ENCODE measurements around the gene ARID5A.

Gene ARID5A

GRCh38 chr2:96528006-96528699, 8.4 kb upstream of the ARID5A start:
- peak; percentile 89 for DNase-seq

DNA sequence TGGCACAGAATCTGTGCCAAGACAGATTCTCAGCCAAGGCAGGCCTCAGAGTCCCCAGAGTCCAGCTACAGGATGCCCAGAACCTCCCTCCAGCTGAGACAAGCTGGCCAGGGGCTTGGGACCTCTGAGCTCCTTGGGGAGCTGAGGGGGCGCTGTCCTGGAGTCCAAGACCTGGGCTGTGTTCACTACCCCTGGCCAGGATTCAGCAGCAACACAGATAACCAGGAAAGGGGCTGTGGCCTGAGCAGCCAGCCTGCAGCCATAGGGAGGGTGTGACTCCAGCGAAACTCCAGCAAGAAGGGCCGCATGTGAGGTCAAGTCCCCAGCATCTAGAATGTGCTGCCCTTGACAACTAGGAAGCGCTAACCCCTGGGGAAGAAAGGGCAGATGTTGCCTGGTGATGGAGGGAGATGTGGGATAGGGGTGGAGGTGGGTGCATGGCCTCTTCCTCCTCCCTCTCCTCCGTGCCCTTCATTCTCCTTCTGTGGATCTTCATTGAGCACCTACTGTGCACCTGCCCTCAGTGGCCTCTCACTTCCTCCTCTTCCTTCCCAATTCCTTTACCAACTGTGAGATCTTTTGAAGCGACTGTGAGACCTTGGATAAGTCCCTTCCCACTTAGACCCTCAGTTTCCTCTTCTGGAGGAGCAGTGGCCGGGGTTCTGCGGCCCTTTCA, 7.7 kb upstream of the ARID5A start:
- DNase-seq, result no peak

DNA sequence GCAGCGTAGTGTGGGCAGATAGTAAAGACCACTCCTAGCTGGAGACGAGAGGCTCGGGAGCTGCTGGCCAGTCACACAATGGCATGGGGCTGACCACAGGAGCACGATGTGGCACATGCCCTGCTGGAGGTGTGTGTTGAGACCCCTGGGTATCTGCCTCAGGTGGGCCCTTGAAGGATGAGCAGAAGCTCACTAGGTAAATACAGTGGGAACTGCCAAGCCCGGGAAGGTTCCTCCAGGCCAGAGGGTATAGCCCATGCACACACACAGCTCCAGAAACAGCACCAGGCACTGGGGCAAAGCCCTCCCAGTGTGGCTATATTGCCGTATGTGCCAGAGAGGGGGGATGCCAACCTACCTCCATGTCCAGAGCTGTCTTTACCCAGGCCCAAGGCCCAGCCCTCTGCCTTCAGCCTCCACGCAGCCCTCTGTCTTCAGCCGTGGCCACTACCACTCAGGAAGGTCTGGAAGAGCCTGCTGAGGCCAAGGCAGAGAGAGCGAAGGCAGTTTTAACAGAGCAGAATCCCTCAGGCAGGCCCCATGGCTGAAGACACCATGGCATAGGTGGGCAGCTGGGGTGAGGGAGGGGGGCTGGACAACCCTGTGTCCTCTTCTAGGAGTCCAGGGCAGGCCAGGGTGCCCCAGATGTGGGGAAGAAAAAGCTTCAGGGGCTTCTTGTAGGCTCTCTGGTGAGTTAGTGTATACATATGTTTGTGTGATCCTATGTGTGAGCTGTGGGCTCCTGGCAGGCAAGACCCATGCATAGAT, 7.0 kb upstream of the ARID5A start:
- no peak for DNase-seq

- no peak for DNase-seq
These were observed 6.5 kb upstream of the ARID5A start for GRCh38 chr2:96530144-96530430.

DNA sequence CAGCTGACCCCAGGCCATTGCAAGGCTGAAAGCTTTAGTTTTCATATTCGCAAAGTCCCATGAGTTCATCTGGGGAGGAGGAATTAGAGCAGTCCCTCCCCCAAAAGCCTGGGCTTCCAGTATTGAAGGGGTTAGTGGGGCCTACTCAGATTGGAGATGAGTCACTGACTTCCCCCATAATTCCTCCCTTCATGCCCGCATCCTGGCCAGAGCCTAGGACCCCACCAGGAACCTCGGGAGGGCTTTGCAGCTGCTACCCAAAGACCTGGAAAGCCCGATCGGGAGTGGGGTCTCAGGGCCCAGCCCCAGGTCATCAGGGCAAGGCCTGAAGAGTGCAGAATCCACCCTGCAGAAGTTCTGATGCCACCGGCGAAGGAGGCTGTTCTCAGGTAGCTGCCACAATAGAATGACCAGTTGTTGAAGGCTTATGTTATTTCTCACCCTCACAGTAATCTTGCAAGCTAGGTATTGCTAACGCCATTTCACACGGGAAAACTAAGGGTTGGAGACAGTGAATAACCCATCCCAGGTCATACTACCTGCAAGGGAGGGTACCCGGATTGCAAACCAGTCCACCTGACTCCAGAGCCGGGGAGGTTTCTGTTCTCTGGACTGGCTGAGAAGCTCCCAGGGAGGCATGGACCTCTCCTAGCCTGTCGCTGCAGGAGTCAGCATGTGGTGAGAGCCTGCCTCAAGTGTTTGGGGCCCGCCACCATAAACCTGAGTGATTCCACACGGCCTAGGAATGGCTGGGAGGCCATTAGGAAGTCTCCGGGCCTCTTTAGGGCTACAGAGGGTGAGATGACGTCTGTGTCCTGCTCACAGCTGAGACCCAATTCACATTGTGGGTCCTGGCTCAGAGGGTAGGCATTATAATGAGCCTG, 5.8 kb upstream of the ARID5A start:
- DNase-seq, result no peak

DNA sequence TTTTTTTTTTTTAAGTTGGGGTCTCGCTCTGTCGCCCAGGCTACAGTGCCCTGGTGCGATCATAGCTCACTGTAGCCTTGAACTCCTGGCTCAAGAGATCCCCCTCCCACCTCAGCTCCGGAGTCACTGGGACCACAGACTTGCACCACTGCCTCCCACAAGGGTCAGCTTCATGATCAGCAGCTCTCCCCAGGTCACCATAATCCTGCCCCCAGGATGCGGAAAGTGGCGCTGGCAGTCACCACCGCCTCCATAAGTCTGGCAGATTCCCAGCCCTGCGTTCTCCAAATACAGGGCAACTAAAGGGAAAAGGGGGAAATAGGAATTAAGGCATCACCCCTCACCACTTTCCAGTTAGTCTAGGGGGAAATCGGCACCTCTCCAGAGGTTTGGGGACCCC, 5.2 kb upstream of the ARID5A start:
- no peak for DNase-seq

DNA sequence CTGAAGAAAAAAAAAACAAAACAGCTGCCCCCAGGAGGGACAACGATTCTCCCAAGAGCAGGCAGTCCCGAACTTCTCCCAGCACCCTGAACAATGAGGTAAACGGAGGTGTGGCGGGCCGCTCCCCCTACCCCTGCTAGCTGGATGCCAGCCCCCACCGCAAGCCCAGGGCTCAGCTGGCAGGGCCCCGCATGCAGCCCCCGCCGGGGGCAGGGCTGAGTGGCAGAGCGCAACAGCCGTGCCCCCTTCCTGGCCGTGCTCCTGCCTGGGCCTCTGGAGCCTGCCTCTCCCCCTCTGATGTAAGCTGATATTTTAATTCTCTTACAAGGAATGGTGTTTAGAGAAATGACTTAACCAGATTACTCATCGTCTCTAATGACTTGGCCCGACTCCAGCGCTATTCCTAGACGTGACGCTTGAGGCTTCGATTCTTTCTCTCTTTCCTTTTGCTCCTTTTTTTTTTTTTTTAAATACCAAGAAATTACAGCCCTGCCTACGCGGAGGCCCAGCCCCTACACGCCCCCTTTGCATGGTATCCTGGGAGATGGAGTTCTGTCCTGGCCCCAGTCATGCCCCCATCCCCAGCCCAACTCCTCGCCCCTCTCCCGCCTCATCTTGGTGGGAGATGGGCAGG, 4.6 kb upstream of the ARID5A start:
- peak; percentile 91 for DNase-seq

DNA sequence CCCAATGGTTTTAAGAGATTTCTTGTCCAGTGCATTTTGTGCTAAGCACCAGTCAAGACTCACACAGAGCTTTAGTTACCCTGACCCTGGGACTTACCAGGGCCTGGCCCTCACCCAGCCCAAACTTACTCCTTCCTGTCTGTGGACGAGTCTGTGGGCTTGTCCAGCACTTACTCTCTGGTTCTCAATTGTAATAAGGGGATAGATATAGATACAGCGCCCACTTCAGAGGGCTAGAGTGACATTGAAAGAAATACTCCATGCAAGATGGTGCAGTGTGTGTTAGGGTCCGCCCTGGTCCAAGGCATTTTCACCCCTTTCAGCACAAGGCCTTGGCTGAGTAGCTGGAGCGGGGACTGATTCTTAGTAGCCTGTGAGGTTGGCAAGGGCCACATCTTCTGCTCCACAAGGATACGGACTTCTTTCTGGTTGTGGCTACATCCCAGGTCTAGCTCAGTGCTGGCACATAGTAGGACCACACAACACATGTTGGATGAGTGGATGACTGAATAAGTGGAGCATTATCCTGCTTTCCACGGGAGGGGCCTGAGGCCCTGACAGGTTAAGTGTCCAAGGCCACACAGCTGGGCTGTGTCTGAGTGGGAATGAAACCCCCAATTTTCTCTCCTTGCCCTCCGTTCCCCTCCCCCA, 3.8 kb upstream of the ARID5A start:
- no peak for DNase-seq

GRCh38 chr2:96533292-96534073, 3.1 kb upstream of the ARID5A start:
- no peak for DNase-seq

DNA sequence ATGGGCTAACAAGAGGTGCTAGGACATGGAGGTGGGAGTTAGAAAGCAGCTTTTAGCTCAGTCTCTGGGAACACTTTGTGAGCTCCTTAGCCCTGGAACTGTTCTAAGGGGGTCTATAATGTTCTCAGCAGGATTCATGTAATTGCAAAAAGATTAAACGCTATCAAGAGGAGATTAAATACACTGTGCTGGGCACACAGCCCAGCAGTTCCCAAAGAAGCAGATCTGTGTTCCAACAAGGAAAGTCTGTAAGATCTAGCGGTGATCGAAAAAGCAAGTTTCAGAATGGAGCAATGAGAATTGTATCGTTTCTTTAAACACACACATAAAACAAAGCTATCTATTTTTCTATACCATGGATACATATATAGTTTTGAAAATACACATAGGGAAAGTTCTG, 2.4 kb upstream of the ARID5A start:
- DNase-seq, result no peak

- no peak for DNase-seq
These were observed 1.8 kb upstream of the ARID5A start for GRCh38 chr2:96534701-96535181.

DNA sequence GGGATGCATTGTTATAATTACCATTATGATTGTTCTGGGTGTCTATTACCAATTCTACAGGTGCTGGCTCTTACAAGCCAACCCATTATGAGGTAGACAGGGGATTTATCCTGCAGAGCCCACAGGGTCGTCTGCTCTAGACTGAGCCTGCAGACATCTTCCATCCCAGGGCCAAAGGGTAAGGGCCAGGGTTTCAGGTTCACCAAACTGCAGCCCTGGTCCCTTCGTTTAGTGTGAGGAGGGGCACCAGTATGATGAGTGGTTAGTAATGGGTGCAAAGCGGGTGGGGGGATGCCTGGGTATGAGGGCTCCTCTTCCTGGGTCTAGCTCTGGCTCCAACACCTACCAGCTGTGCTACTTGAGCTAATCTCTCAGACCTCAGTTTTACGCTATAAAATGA, 1.2 kb upstream of the ARID5A start:
- no peak for DNase-seq

GRCh38 chr2:96537066-96537733, 648 bp downstream of the ARID5A start:
- DNase-seq, result peak; percentile 85

DNA sequence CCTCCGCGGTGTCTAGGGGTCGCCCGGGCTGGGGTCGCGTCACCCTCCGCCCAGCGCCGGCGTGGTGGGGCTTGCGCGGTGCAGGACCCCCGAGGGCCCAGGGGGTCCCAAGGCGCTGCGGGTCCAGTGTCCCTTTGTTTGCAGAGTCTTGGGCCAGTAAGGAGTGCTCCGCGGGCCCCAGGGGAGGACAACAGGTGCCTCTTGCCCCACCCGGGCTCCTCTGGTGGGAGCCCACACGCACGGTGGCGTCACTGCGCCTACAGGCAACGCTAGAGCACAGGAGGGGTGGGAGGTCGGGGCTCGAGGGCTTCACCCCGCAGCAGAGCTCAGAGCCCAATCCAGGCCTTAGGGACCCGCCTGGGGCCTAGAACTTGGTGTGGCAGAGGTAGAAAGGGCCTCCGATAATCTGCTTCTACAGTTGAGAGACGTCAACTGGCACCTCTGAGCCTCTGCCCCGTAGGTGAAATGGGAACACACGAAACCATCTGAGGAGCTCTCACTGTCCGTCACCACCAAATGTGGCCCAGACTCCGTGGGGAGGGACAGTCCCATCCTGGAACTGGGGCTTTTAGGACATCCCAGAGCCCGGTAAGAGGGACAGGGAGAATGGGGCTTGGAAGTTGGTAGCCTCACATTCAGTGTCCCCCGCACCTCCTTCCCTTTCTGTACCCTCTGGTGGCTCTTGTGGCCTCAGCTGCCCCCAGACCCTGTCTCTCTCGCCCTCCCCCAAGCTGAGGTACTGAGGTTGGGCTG, 1.4 kb downstream of the ARID5A start:
- DNase-seq, result peak; percentile 48

DNA sequence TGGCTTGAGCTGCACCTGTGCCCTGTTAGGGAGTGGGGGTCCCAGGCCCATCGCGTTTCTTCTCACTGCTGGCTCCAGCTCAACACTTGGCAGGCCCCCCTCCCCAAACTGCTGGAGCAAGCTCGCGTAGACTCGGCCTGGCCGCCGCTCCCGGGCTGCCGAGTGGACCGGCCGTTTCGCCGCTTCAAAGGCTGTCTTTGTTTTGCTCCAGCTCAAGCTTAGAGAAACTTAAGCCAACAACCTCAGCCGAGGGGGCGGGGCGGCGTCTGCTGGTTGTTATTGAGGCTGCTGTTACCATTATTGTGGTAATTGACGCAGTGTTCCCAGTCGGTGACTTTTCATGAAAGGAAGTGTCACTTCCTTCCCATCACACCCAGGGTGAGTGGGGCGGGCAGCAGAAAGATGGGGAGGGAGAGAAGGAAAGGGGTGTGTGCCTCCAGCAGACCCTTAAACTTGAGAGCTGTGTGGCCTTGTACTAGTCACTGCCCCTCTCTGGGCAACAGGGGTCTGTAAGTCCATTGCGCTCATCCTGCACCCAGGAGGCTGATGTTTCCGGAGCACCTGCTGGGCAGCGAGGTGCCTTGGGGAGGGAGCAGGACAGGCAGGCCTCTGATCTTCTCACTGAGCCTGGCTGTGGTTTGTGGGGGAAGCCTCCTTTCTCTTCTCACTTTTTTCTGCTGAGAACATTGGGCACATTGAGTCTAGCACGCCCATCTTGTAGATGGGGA, 2.1 kb downstream of the ARID5A start:
- DNase-seq, result peak; percentile 89

DNA sequence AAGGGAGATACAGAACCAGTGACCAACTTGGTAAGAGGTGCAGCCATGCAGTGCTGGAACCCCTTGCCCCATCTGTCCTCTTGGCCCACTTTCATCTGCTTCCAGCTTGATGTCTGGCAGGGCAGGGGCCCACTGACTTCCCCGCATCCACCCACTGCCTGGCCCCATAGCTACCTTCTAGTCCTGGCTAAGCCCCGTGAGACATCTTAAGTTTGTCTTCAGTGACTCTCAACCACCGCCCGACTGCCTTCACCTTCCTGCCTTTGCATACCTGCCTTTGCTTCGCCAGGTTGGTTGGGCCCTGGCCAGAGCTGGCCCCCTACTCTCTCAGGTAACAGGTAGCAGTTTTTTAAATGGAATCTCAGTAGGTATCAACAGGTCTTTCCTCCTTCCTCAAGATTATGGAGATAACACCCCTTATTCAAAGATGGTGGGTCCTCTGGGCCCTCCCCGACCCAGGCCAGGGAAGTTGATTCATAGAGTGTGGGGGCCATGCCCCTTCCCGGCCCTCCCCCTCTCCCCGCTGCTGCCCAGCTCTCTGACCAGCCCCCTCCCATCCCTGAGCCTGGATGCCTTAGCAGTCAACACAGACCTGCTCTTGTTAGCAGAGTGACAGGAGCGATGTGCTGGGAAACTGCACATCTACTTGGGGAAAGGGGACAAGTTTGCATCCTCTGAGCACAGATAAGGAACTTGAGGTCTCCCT, 2.8 kb downstream of the ARID5A start:
- no peak for DNase-seq

DNA sequence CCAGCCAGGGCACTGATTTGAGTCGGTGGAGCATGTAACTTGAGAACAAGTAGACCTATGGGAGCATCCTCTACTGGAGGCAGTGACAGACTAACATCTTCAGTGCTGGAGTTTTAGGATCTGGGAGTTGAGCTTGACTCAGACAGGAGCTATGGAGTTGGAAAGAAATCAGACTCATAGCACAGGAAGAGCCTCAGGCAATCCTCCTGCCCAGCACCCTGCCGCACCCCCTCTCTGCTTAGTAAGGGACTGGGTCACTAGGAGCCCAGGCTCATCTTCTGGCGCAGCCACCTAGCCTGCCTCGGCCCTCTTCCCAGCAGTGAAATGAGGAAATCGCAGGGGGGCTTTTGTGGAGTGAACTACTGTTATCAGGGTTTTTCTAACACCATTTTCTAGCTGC, 3.6 kb downstream of the ARID5A start:
- no peak for DNase-seq

GRCh38 chr2:96541398-96542152, 5.0 kb downstream of the ARID5A start:
- no peak for DNase-seq

All from stimulated activated CD4-positive, alpha-beta T cell treated with anti-CD3 and anti-CD28 coated beads, Interleukin-1b, Interleukin-23, amount 100 ng/mL, for 48 hours (primary cell).